ENCODE results near the gene SCGB2B2. TPM values are rescaled to one million over a fixed set of nuclear protein-coding genes. Genes with fewer than 3 reads are reported as not detected.

The SCGB2B2 gene, protein sequence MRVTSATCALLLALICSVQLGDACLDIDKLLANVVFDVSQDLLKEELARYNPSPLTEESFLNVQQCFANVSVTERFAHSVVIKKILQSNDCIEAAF
- total RNA-seq = under 0.01 and 0.21 TPM in 2 replicates

GRCh38 chr19:34676697-34677385 lies at the start of gene SCGB2B2:
Gene SCGB2B2 (minus strand): TSS chr19:34677159. CDS start chr19:34594563, 82,596 bp downstream.

GRCh38 chr19:34677386-34678084 lies 576 bp upstream of the SCGB2B2 start, which contains the start of gene ZNF302:
Gene ZNF302 (plus strand): TSS chr19:34677678. CDS start chr19:34678805, 1,127 bp downstream.

Other genes with a start within 250 kb of the SCGB2B2 start
- gene UBA2, start 248.8 kb downstream of the SCGB2B2 start, total RNA-seq = 200 and 229 TPM in 2 replicates
- 20.2 and 35.2 TPM in 2 replicates for gene WTIP, start 195.4 kb downstream of the SCGB2B2 start, total RNA-seq
- 6.2 and 15.9 TPM in 2 replicates for gene ZNF302, start 519 bp upstream of the SCGB2B2 start, total RNA-seq
- gene ZNF181, start 57.1 kb upstream of the SCGB2B2 start, total RNA-seq = 13.3 and 16.6 TPM in 2 replicates
- 1.7 and 2.8 TPM in 2 replicates for gene ZNF599, start 96.1 kb upstream of the SCGB2B2 start, total RNA-seq
- gene ZNF30, start 249.7 kb upstream of the SCGB2B2 start, total RNA-seq = 2.7 and 4.6 TPM in 2 replicates